Mesenchymal stem cell (in vitro differentiated cells and primary cell): ENCODE data around the gene NDUFB5.

ENCODE experiments used
- DNase-seq: peaks from one replicate; pipeline ENCODE4 v3.0.0-alpha.2; 2013
- H2AFZ ChIP-seq: one replicate; pipeline ENCODE4 v1.6.1; 2013; ENCODE audit warnings: low read depth, mild to moderate bottlenecking, control low read depth, inconsistent platforms, low read length, moderate library complexity
- H2AK5ac ChIP-seq: 2 replicates; pipeline ENCODE4 v1.6.1; 2013; ENCODE audit warnings: low read length, moderate library complexity, mild to moderate bottlenecking, inconsistent platforms; ENCODE audit not compliant: severe bottlenecking
- H2BK120ac ChIP-seq: one replicate; pipeline ENCODE4 v1.6.1; 2013; ENCODE audit warnings: low read depth, mild to moderate bottlenecking, inconsistent platforms, low read length, moderate library complexity
- H2BK12ac ChIP-seq, 2 experiments: one replicate each; pipeline ENCODE4 v1.6.1; 2013; ENCODE audit warnings: inconsistent platforms in 2 of 2, low read length in 2 of 2, mild to moderate bottlenecking in 2 of 2, moderate library complexity in 2 of 2, control low read depth in 1 of 2
- H2BK15ac ChIP-seq: one replicate; pipeline ENCODE4 v1.6.1; 2013; ENCODE audit warnings: mild to moderate bottlenecking, low read depth, inconsistent platforms; ENCODE audit not compliant: poor library complexity, severe bottlenecking
- H2BK5ac ChIP-seq: 2 replicates; pipeline ENCODE4 v1.6.1; 2013; ENCODE audit warnings: low read depth, mild to moderate bottlenecking, low read length, control low read depth, inconsistent platforms; ENCODE audit not compliant: poor library complexity, severe bottlenecking
- H3K14ac ChIP-seq, 2 experiments: one replicate each; pipeline ENCODE4 v1.6.1; 2013; ENCODE audit warnings: inconsistent platforms in 2 of 2, low read length in 2 of 2, control low read depth in 1 of 2, mild to moderate bottlenecking in 1 of 2, moderate library complexity in 1 of 2
- H3K18ac ChIP-seq, 2 experiments: one replicate each; pipeline ENCODE4 v1.6.1; 2013; ENCODE audit warnings: inconsistent platforms in 2 of 2, low read length in 2 of 2, control low read depth in 1 of 2, low read depth in 1 of 2, mild to moderate bottlenecking in 1 of 2
- H3K23ac ChIP-seq, 2 experiments: one replicate each; pipeline ENCODE4 v1.6.1; 2013; ENCODE audit warnings: inconsistent platforms in 2 of 2, low read length in 2 of 2, mild to moderate bottlenecking in 2 of 2, moderate library complexity in 2 of 2, control low read depth in 1 of 2
- H3K27ac ChIP-seq: 2 replicates; pipeline ENCODE4 v1.5.1; 2013; ENCODE audit warnings: mild to moderate bottlenecking, moderate library complexity, low read length, control low read depth, inconsistent platforms; ENCODE audit not compliant: poor library complexity, severe bottlenecking
- H3K27me3 ChIP-seq, 2 experiments: 2 replicates each; pipeline versions ENCODE4 v1.6.1 to v1.7.0; 2013; ENCODE audit warnings: low read length in 2 of 2, mild to moderate bottlenecking in 2 of 2, moderate library complexity in 2 of 2, control low read depth in 1 of 2, inconsistent platforms in 1 of 2; ENCODE audit not compliant: control insufficient read depth in 1 of 2, insufficient read depth in 1 of 2
- H3K36me3 ChIP-seq, 2 experiments: 2 replicates each; pipeline versions ENCODE4 v1.6.1 to v1.7.0; 2013; ENCODE audit warnings: low read length in 2 of 2, control low read depth in 1 of 2, inconsistent platforms in 1 of 2, low read depth in 1 of 2, mild to moderate bottlenecking in 1 of 2; ENCODE audit not compliant: insufficient read depth in 2 of 2, control insufficient read depth in 1 of 2
- H3K4ac ChIP-seq, 2 experiments: one replicate each; pipeline ENCODE4 v1.6.1; 2013; ENCODE audit warnings: inconsistent platforms in 2 of 2, low read length in 2 of 2, mild to moderate bottlenecking in 2 of 2, moderate library complexity in 2 of 2, control low read depth in 1 of 2, low read depth in 1 of 2
- H3K4me1 ChIP-seq: 2 replicates; pipeline ENCODE4 v1.6.1; 2013; ENCODE audit warnings: low read depth, low read length, control low read depth; ENCODE audit not compliant: control insufficient read depth, insufficient read depth
- H3K4me2 ChIP-seq: 2 replicates; pipeline ENCODE4 v1.6.1; 2013; ENCODE audit warnings: low read length, mild to moderate bottlenecking, inconsistent platforms; ENCODE audit not compliant: poor library complexity, severe bottlenecking
- H3K4me3 ChIP-seq, 2 experiments: 2 replicates each; pipeline versions ENCODE4 v1.5.1 to v1.7.0; 2013; ENCODE audit warnings: low read length in 2 of 2, mild to moderate bottlenecking in 2 of 2, control low read depth in 1 of 2, low read depth in 1 of 2; ENCODE audit not compliant: insufficient read depth in 1 of 2
- H3K79me1 ChIP-seq: replicated peaks from 2 replicates; pipeline ENCODE4 v1.6.1; 2013; ENCODE audit warnings: mild to moderate bottlenecking, control low read depth, low read length, inconsistent platforms; ENCODE audit not compliant: poor library complexity, severe bottlenecking
- H3K9ac ChIP-seq: 2 replicates; pipeline ENCODE4 v1.7.0; 2013; ENCODE audit warnings: mild to moderate bottlenecking, low read length, moderate library complexity
- H3K9me3 ChIP-seq: 2 replicates; pipeline ENCODE4 v1.7.0; 2013; ENCODE audit warnings: mild to moderate bottlenecking, low read length; ENCODE audit not compliant: control insufficient read depth
- H4K8ac ChIP-seq: one replicate; pipeline ENCODE4 v1.6.1; 2013; ENCODE audit warnings: inconsistent platforms, mild to moderate bottlenecking, low read length, moderate library complexity
- H4K91ac ChIP-seq: one replicate; pipeline ENCODE4 v1.6.1; 2013; ENCODE audit warnings: mild to moderate bottlenecking, low read length, inconsistent platforms
- WGBS: methylation state at CpG from one replicate; pipeline ENCODE4 v1.1.7; 2013; ENCODE audit warnings: mixed read lengths; 5-methylcytosine and 5-hydroxymethylcytosine counted together

The NDUFB5 gene

DNA sequence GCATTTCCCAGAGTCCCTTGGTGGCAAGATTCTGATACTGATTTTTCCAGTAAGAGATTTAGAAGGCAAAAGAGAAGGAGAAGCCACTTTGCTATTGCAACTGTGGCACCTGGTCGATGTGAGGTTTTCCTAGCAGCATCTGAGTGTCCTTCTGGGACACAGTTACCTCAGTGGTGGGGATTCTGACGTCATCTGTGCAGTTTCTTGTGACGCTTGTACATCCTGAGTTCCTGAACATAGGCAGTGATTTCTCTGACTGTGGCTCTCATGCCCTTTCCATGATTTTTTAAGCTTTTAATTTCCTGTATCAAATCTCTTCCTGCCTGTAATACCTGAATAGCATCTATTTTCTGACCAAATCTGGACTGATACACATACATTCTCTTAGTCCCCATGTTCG is 57.2 kb downstream of the NDUFB5 start:
- Histone ChIP-seq H2BK12ac (no peak overlapping the region), H4K91ac (no peak overlapping the region), H3K79me1 (peaks cover 9% of the 10 kb centered on the region), H2AFZ (no peak overlapping the region), H2BK15ac (no peak overlapping the region), H2BK5ac (no peak overlapping the region), H3K27me3 (no peaks in the 10 kb centered on the region), H3K4me2 (no peak overlapping the region), H3K4ac (no peak overlapping the region), H3K36me3 (no peaks in the 10 kb centered on the region), H3K4me1 (peaks cover 10% of the 10 kb centered on the region), H3K14ac (no peak overlapping the region), H2BK120ac (no peak overlapping the region), H3K23ac (no peak overlapping the region), H3K27ac (no peak overlapping the region), H3K9me3 (no peaks in the 10 kb centered on the region), H3K9ac (no peak overlapping the region), H4K8ac (no peak overlapping the region), H2AK5ac (no peak overlapping the region), H3K18ac (no peak overlapping the region), H3K4me3 (no peak overlapping the region)
- no peak for DNase-seq
- 97% methylated on average over 4 of the region's 4 CpGs for WGBS

DNA sequence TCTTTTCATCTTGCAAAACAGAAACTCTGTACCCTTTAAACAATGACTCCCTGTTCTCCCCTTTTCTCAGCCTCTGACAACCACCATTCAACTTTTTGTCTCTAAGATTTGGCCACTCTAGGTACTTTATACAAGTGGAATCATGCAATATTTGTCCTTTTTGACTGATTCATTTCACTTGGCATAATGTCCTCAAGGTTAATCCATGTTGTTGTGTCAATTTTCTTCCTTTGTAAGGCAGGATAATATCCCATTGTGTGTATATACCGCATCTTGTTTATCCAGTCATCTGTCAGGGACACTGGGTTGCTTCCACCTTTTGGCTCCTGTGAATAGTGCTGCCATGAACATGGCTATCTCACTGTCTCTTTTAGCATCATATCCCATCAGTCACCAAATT is 58.5 kb downstream of the NDUFB5 start:
- Histone ChIP-seq H3K14ac (no peak overlapping the region), H3K4ac (no peak overlapping the region), H2AK5ac (no peak overlapping the region), H3K9ac (no peak overlapping the region), H3K4me2 (no peak overlapping the region), H3K18ac (no peak overlapping the region), H2BK5ac (no peak overlapping the region), H3K27me3 (no peaks in the 10 kb centered on the region), H4K91ac (no peak overlapping the region), H2BK15ac (no peak overlapping the region), H3K4me3 (no peak overlapping the region), H3K79me1 (peaks cover 11% of the 10 kb centered on the region), H2AFZ (no peak overlapping the region), H4K8ac (no peak overlapping the region), H3K36me3 (no peaks in the 10 kb centered on the region), H2BK120ac (no peak overlapping the region), H3K9me3 (no peaks in the 10 kb centered on the region), H3K27ac (no peak overlapping the region), H3K4me1 (peaks cover 10% of the 10 kb centered on the region), H3K23ac (no peak overlapping the region), H2BK12ac (no peak overlapping the region)
- 100% methylated on average over 1 of the region's 1 CpG for WGBS
- DNase-seq = no peak

DNA sequence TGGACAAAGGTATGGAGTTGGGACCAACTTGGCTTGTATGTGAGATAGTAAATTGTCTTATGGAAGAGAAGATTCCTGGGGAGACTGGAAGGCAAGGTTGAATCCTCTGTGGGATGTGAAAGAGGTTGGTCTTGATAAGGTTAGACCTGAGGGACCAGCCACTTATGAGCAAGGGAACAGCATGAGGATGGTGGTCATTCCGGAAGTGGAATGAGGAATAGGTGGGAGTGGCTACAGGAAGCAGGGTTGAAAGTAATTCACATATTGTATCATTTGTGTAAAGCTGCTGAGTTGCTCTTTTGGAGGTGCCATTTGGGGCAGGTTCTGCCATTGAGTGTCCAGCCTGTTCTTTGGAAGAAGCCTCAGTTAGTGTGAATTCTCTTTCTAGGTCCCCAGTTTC is 61.4 kb downstream of the NDUFB5 start:
- H3K23ac ChIP-seq = no peak overlapping the region
- H3K27ac ChIP-seq = no peak overlapping the region
- WGBS = 52% methylated on average over 1 of the region's 1 CpG
- H2BK5ac ChIP-seq = no peak overlapping the region
- no peak for DNase-seq
- peaks cover 8% of the 10 kb centered on the region for H3K4me1 ChIP-seq
- no peak overlapping the region for H3K4ac ChIP-seq
- H3K4me3 ChIP-seq = no peak overlapping the region
- no peak overlapping the region for H4K8ac ChIP-seq
- H2AFZ ChIP-seq = no peak overlapping the region
- no peak overlapping the region for H2BK120ac ChIP-seq
- no peak overlapping the region for H2BK12ac ChIP-seq
- H3K9ac ChIP-seq = no peak overlapping the region
- no peaks in the 10 kb centered on the region for H3K9me3 ChIP-seq
- no peak overlapping the region for H3K18ac ChIP-seq
- H3K36me3 ChIP-seq = no peaks in the 10 kb centered on the region
- no peak overlapping the region for H3K14ac ChIP-seq
- H3K4me2 ChIP-seq = no peak overlapping the region
- H2BK15ac ChIP-seq = no peak overlapping the region
- H4K91ac ChIP-seq = no peak overlapping the region
- H3K27me3 ChIP-seq = no peaks in the 10 kb centered on the region
- peaks cover 10% of the 10 kb centered on the region for H3K79me1 ChIP-seq
- no peak overlapping the region for H2AK5ac ChIP-seq

GRCh38 chr3:179666436-179667035 is 61.9 kb downstream of the NDUFB5 start:
- H3K4me3 ChIP-seq = no peak overlapping the region
- H3K14ac ChIP-seq = no peak overlapping the region
- no peak overlapping the region for H2BK5ac ChIP-seq
- no peak overlapping the region for H2AFZ ChIP-seq
- peaks cover 8% of the 10 kb centered on the region for H3K79me1 ChIP-seq
- no peaks in the 10 kb centered on the region for H3K36me3 ChIP-seq
- H4K8ac ChIP-seq = peak overlapping the region; percentile 45
- no peak for DNase-seq
- no peak overlapping the region for H3K27ac ChIP-seq
- H4K91ac ChIP-seq = no peak overlapping the region
- H3K23ac ChIP-seq = no peak overlapping the region
- H2BK120ac ChIP-seq = no peak overlapping the region
- H3K18ac ChIP-seq = no peak overlapping the region
- H2AK5ac ChIP-seq = no peak overlapping the region
- 56% methylated on average over 8 of the region's 8 CpGs for WGBS
- peaks cover 8% of the 10 kb centered on the region for H3K4me1 ChIP-seq
- H3K4me2 ChIP-seq = no peak overlapping the region
- H3K9me3 ChIP-seq = no peaks in the 10 kb centered on the region
- H3K27me3 ChIP-seq = no peaks in the 10 kb centered on the region
- no peak overlapping the region for H2BK15ac ChIP-seq
- H2BK12ac ChIP-seq = no peak overlapping the region
- H3K4ac ChIP-seq = no peak overlapping the region
- H3K9ac ChIP-seq = no peak overlapping the region
